HepG2 (cell line): ENCODE measurements around the gene MAP2K7. TPM values are rescaled to one million over a fixed set of nuclear protein-coding genes. Genes with fewer than 3 reads are reported as not detected.

Experiments
- CEBPZ ChIP-seq: IDR thresholded peaks from 2 replicates; pipeline ENCODE4 v1.6.1; 2012; ENCODE audit warnings: low read length, improper control_type of control experiment
- HMG20A ChIP-seq: IDR thresholded peaks from 2 replicates; pipeline ENCODE4 v1.6.1; 2016; ENCODE audit warnings: borderline replicate concordance
- NFE2 ChIP-seq: sonication (generic); formaldehyde crosslinking; IDR thresholded peaks from 2 replicates; pipeline ENCODE4 v1.4.0; 2020; ENCODE audit warnings: missing genetic modification reagents
- NFYC ChIP-seq: IDR thresholded peaks from 2 replicates; pipeline ENCODE4 v1.6.1; 2016; ENCODE audit warnings: missing genetic modification reagents, missing compliant biosample characterization
- RELA ChIP-seq: sonication (generic); formaldehyde crosslinking; IDR thresholded peaks from 2 replicates; pipeline ENCODE4 v1.4.0; 2020; ENCODE audit warnings: missing genetic modification reagents
- RFX3 ChIP-seq: IDR thresholded peaks from 2 replicates; pipeline ENCODE4 v1.6.1; 2016; ENCODE audit warnings: missing biosample characterization, missing genetic modification reagents
- ZBTB37 ChIP-seq: sonication (generic); formaldehyde crosslinking; IDR thresholded peaks from 2 replicates; pipeline ENCODE4 v1.4.0; 2020; ENCODE audit warnings: mild to moderate bottlenecking, missing genetic modification reagents
- ZNF431 ChIP-seq: sonication (generic); formaldehyde crosslinking; IDR thresholded peaks from 2 replicates; pipeline ENCODE4 v1.9.0; 2022; ENCODE audit warnings: missing genetic modification reagents, low read depth, mild to moderate bottlenecking, borderline replicate concordance
- ZNF619 ChIP-seq: sonication (generic); formaldehyde crosslinking; IDR thresholded peaks from 2 replicates; pipeline ENCODE4 v1.4.0; 2020; ENCODE audit warnings: mild to moderate bottlenecking, missing genetic modification reagents
- ZNF720 ChIP-seq: sonication (generic); formaldehyde crosslinking; IDR thresholded peaks from 2 replicates; pipeline ENCODE4 v1.4.0; 2020; ENCODE audit warnings: missing genetic modification reagents
- ZNF891 ChIP-seq: sonication (generic); formaldehyde crosslinking; IDR thresholded peaks from 2 replicates; pipeline ENCODE4 v1.5.0; 2020; ENCODE audit warnings: mild to moderate bottlenecking, missing genetic modification reagents
- polyA plus RNA-seq, 8 experiments: library from polyadenylated mRNA; depleted of rRNA in 3 of 8; stranded (reverse) in 7 of 8; unstranded in 1 of 8; fragments of >200 nt; fragmentation: Illumina TruSeq in 4 of 8; extraction: Trizol in 4 of 8; gene quantifications; 2 replicates each; pipeline versions ENCODE4 v1.2.1 to v1.2.3, GENCODE V29; 2011 to 2016; ENCODE audit warnings: low read depth in 4 of 8, missing spikeins in 1 of 8, mixed read lengths in 1 of 8; ENCODE audit not compliant: insufficient read depth in 1 of 8
- total RNA-seq, 5 experiments: library from RNA; depleted of rRNA; stranded (reverse); fragments of >200 nt; fragmentation: Illumina TruSeq; extraction: Trizol; gene quantifications; 2 replicates each; pipeline ENCODE4 v1.2.3, GENCODE V29; 2016; ENCODE audit warnings: low read depth in 1 of 5
- TF ChIP-seq, protein P1 (sequence below): sonication (generic); formaldehyde crosslinking; IDR thresholded peaks from 2 replicates; pipeline ENCODE4 v1.5.1; 2020; ENCODE audit warnings: mild to moderate bottlenecking, missing genetic modification reagents, borderline replicate concordance
- TF ChIP-seq, protein P2 (sequence below): sonication (generic); formaldehyde crosslinking; IDR thresholded peaks from 2 replicates; pipeline ENCODE4 v1.4.0; 2020; ENCODE audit warnings: mild to moderate bottlenecking, missing genetic modification reagents
- TF ChIP-seq, protein P3 (sequence below): sonication (generic); formaldehyde crosslinking; IDR thresholded peaks from 2 replicates; pipeline ENCODE4 v1.9.0; 2021; ENCODE audit warnings: missing genetic modification reagents, borderline replicate concordance

The MAP2K7 gene
- total and polyA plus RNA-seq, 2 of the 13 experiments (the other 11 are each of a cell fraction or from before 2014, with no cell fraction given): 9.0 to 10.8 TPM

DNA sequence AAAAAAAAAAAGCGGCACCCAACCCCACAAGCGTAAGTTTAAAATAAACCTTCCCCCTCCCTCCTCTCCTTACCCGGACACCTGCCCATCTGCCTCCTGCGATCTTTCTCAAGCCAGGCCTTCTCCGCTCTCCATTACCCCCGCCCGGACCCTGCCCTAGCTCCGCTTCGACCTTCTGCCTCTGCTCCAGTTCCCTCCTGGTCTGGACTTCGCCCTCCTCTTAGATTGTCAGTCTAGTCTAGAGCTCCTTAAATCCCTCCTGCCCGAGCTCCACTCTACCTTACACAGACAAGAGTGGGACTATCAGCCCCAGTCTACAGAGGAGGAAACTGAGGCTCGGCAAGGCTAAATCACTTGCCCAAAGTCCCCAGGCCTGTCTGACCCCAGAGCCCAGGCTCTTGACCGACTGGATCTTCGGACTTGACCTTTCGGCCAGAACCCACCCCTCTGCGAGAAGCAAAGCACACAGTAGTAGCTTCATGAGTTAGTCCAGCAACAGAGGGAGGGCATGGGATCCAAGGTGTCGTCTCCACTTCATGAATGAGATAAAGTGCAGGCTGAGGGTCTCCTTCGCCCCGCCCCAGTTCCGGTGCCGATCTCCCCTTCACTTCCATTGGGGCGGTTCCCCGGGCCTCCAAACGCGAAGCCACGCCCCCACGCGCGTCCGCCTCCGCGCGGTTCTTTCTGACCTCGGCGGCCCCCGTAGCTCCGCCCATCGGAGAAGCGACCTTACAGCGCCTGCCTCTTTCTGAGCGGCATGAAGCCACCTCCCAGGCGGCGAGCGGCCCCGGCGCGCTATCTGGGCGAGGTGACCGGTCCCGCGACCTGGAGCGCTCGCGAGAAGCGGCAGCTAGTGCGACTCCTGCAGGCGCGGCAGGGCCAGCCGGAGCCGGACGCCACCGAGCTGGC is 16.2 kb downstream of the MAP2K7 start, which contains the start of gene SNAPC2 (continued):
- TF ChIP-seq CEBPZ (no peak), ZNF720 (CRISPR knock-in tag) (no peak), ZNF431 (CRISPR knock-in tag) (no peak), RELA (CRISPR knock-in tag) (no peak), HMG20A (no peak), ZNF891 (peak; percentile 74; the same call in 1 of the 2 replicates), RFX3 (CRISPR knock-in tag) (no peak), NFYC (no peak), ZBTB37 (CRISPR knock-in tag) (no peak), NFE2 (no peak), ZNF619 (CRISPR knock-in tag) (no peak)
- TF ChIP-seq, protein P1, sequence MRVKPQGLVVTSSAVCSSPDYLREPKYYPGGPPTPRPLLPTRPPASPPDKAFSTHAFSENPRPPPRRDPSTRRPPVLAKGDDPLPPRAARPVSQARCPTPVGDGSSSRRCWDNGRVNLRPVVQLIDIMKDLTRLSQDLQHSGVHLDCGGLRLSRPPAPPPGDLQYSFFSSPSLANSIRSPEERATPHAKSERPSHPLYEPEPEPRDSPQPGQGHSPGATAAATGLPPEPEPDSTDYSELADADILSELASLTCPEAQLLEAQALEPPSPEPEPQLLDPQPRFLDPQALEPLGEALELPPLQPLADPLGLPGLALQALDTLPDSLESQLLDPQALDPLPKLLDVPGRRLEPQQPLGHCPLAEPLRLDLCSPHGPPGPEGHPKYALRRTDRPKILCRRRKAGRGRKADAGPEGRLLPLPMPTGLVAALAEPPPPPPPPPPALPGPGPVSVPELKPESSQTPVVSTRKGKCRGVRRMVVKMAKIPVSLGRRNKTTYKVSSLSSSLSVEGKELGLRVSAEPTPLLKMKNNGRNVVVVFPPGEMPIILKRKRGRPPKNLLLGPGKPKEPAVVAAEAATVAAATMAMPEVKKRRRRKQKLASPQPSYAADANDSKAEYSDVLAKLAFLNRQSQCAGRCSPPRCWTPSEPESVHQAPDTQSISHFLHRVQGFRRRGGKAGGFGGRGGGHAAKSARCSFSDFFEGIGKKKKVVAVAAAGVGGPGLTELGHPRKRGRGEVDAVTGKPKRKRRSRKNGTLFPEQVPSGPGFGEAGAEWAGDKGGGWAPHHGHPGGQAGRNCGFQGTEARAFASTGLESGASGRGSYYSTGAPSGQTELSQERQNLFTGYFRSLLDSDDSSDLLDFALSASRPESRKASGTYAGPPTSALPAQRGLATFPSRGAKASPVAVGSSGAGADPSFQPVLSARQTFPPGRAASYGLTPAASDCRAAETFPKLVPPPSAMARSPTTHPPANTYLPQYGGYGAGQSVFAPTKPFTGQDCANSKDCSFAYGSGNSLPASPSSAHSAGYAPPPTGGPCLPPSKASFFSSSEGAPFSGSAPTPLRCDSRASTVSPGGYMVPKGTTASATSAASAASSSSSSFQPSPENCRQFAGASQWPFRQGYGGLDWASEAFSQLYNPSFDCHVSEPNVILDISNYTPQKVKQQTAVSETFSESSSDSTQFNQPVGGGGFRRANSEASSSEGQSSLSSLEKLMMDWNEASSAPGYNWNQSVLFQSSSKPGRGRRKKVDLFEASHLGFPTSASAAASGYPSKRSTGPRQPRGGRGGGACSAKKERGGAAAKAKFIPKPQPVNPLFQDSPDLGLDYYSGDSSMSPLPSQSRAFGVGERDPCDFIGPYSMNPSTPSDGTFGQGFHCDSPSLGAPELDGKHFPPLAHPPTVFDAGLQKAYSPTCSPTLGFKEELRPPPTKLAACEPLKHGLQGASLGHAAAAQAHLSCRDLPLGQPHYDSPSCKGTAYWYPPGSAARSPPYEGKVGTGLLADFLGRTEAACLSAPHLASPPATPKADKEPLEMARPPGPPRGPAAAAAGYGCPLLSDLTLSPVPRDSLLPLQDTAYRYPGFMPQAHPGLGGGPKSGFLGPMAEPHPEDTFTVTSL: 0 out of 2 replicates have a peak, but pooled peaks have one; percentile 25
- TF ChIP-seq, protein P2, sequence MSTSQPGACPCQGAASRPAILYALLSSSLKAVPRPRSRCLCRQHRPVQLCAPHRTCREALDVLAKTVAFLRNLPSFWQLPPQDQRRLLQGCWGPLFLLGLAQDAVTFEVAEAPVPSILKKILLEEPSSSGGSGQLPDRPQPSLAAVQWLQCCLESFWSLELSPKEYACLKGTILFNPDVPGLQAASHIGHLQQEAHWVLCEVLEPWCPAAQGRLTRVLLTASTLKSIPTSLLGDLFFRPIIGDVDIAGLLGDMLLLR (CRISPR knock-in tag): no peak; the same call in 1 of the 2 replicates
- TF ChIP-seq, protein P3, sequence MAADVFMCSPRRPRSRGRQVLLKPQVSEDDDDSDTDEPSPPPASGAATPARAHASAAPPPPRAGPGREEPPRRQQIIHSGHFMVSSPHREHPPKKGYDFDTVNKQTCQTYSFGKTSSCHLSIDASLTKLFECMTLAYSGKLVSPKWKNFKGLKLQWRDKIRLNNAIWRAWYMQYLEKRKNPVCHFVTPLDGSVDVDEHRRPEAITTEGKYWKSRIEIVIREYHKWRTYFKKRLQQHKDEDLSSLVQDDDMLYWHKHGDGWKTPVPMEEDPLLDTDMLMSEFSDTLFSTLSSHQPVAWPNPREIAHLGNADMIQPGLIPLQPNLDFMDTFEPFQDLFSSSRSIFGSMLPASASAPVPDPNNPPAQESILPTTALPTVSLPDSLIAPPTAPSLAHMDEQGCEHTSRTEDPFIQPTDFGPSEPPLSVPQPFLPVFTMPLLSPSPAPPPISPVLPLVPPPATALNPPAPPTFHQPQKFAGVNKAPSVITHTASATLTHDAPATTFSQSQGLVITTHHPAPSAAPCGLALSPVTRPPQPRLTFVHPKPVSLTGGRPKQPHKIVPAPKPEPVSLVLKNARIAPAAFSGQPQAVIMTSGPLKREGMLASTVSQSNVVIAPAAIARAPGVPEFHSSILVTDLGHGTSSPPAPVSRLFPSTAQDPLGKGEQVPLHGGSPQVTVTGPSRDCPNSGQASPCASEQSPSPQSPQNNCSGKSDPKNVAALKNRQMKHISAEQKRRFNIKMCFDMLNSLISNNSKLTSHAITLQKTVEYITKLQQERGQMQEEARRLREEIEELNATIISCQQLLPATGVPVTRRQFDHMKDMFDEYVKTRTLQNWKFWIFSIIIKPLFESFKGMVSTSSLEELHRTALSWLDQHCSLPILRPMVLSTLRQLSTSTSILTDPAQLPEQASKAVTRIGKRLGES (CRISPR knock-in tag): no peak
